ENCODE results near the gene MAP2K1.
"Not testable (repeated sequence)": the region's sequence is repeated elsewhere in the genome, so short reads cannot be mapped to it uniquely, and the experiment has no call there.

Gene MAP2K1

GRCh38 chr15:66424963-66425612 lies 38.4 kb downstream of the MAP2K1 start:
- no peak for DNase-seq (ENCODE audit: low spot score)

GRCh38 chr15:66425837-66426236 lies 39.1 kb downstream of the MAP2K1 start:
- DNase-seq (ENCODE audit: low spot score): no peak

- DNase-seq (ENCODE audit: low spot score): no peak
These were observed 42.4 kb downstream of the MAP2K1 start for GRCh38 chr15:66429117-66429516.

GRCh38 chr15:66429546-66429945 lies 42.8 kb downstream of the MAP2K1 start:
- no peak for DNase-seq (ENCODE audit: low spot score)

- no peak for DNase-seq (ENCODE audit: low spot score)
These were observed 44.0 kb downstream of the MAP2K1 start for GRCh38 chr15:66430627-66431255.

GRCh38 chr15:66433726-66434125 lies 47.0 kb downstream of the MAP2K1 start:
- no peak for DNase-seq (ENCODE audit: low spot score)

- no peak for DNase-seq (ENCODE audit: low spot score)
These were observed 53.8 kb downstream of the MAP2K1 start for GRCh38 chr15:66440501-66440900.

GRCh38 chr15:66452420-66452819 lies 65.7 kb downstream of the MAP2K1 start:
- no peak for DNase-seq (ENCODE audit: low spot score)

- no peak for DNase-seq (ENCODE audit: low spot score)
These were observed 66.4 kb downstream of the MAP2K1 start for GRCh38 chr15:66452971-66453580.

GRCh38 chr15:66454143-66454542 lies 67.4 kb downstream of the MAP2K1 start:
- no peak for DNase-seq (ENCODE audit: low spot score)

- DNase-seq (ENCODE audit: low spot score): no peak
These were observed 69.5 kb downstream of the MAP2K1 start for GRCh38 chr15:66456211-66456610.

GRCh38 chr15:66459818-66460615 lies 73.3 kb downstream of the MAP2K1 start:
- DNase-seq (ENCODE audit: low spot score): no peak

GRCh38 chr15:66461294-66461693 lies 74.6 kb downstream of the MAP2K1 start:
- DNase-seq (ENCODE audit: low spot score): not testable (repeated sequence)

- no peak for DNase-seq (ENCODE audit: low spot score)
These were observed 75.2 kb downstream of the MAP2K1 start for GRCh38 chr15:66461917-66462316.

GRCh38 chr15:66462627-66463026 lies 75.9 kb downstream of the MAP2K1 start:
- no peak for DNase-seq (ENCODE audit: low spot score)

GRCh38 chr15:66465294-66465693 lies 78.6 kb downstream of the MAP2K1 start:
- not testable (repeated sequence) for DNase-seq (ENCODE audit: low spot score)

GRCh38 chr15:66467162-66468040 lies 80.7 kb downstream of the MAP2K1 start:
- not testable (repeated sequence) for DNase-seq (ENCODE audit: low spot score)

GRCh38 chr15:66470825-66471224 lies 84.1 kb downstream of the MAP2K1 start:
- DNase-seq (ENCODE audit: low spot score): not testable (repeated sequence)

GRCh38 chr15:66472176-66472999 lies 85.7 kb downstream of the MAP2K1 start:
- no peak for DNase-seq (ENCODE audit: low spot score)

GRCh38 chr15:66474135-66474534 lies 87.4 kb downstream of the MAP2K1 start:
- DNase-seq (ENCODE audit: low spot score): no peak

GRCh38 chr15:66474963-66475362 lies 88.3 kb downstream of the MAP2K1 start:
- DNase-seq (ENCODE audit: low spot score): no peak

Measured in RKO (cell line).